Hypothalamus (tissue), 51 donors: ENCODE data around the gene NOMO2.
"Not testable (repeated sequence)": the region's sequence is repeated elsewhere in the genome, so short reads cannot be mapped to it uniquely, and the experiment has no call there.

ENCODE experiments used
- DNase-seq, 51 donors: peaks; one replicate each; lab custom pipeline; 2025; lab: John Stamatoyannopoulos, UW

The NOMO2 gene

DNA sequence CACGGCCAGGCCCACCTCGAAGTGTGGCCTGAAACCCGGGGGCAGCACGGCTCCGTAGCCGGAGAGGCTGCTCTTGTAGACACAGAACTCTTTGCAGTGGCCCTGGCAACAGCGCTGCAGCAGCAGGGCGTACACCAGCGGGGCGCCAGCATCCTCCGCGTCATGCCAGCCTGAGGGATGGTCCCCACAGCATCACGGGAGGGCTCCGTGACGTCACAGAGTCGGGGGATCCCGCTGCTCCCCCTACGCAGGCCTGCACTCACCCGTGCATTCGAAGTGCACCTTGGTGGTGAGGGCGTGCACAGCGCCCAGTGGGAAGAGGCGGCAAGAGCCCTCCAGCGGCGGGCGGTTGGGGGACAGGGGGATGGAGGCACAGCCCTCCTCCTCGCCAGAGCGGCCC lies 179.2 kb downstream of the NOMO2 start:
- not testable (repeated sequence) for DNase-seq
